ENCODE results near the gene MYL6. TPM values are rescaled to one million over a fixed set of nuclear protein-coding genes. Genes with fewer than 3 reads are reported as not detected.

Gene MYL6
- 332 TPM for polyA plus RNA-seq (2012; ENCODE audit: insufficient read length, low read depth)

DNA sequence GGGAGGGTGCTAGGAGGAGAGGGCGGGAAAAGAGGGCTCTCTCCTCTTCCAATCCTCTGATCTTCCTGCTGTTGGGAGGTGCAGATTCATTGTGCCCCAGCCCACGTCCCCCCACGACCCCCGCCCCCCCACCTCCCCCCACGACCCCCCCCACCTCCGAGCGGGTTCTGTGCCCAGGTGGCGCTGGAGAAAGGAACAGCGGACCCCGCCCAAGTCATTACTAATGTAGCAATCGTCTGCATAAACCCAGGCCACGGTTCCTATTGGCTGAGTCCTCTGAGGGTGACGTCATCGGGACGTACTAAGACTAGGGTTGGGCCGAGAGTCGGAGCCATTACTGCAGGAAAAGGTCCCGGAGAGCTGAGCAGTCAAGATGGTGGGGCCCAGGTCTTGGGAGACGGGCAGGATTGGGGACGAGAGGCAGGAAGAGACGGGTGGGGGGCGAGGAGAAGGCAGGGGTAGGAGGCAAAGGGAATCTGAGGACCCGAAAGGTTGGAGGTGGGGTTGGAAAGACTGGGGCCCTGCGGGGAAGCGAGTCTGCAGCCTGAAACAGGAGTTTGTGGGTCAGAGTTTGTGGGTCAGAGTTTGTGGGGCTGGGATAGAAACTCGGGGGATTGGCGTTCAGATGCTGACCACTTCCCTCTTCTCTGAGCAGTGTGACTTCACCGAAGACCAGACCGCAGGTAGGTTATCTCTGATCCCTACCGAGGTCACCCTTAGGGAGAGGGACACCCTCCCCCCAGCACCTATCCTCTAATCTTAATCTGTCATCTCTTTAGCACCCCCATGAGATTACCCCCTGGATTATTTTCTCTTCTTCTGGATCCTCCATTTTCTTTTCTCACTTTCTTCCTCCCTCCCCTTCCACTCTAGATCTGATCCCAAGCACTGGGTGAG, at the start of gene MYL6:
MYL6 (plus strand) TSS at position 331 of the 897 bp plus-strand sequence; CDS start at position 374, 43 bp downstream.
- no peak for TF ChIP-seq FOXP2 (optimal IDR thresholded peaks at IDR 0.05; ENCODE audit: borderline replicate concordance, extremely low read depth, extremely low read length, insufficient read depth)
- TF ChIP-seq TAF1 (IDR thresholded peaks at IDR 0.05; ENCODE audit: borderline replicate concordance, insufficient read depth, low read length): peak; percentile 97
- TF ChIP-seq, protein P1, sequence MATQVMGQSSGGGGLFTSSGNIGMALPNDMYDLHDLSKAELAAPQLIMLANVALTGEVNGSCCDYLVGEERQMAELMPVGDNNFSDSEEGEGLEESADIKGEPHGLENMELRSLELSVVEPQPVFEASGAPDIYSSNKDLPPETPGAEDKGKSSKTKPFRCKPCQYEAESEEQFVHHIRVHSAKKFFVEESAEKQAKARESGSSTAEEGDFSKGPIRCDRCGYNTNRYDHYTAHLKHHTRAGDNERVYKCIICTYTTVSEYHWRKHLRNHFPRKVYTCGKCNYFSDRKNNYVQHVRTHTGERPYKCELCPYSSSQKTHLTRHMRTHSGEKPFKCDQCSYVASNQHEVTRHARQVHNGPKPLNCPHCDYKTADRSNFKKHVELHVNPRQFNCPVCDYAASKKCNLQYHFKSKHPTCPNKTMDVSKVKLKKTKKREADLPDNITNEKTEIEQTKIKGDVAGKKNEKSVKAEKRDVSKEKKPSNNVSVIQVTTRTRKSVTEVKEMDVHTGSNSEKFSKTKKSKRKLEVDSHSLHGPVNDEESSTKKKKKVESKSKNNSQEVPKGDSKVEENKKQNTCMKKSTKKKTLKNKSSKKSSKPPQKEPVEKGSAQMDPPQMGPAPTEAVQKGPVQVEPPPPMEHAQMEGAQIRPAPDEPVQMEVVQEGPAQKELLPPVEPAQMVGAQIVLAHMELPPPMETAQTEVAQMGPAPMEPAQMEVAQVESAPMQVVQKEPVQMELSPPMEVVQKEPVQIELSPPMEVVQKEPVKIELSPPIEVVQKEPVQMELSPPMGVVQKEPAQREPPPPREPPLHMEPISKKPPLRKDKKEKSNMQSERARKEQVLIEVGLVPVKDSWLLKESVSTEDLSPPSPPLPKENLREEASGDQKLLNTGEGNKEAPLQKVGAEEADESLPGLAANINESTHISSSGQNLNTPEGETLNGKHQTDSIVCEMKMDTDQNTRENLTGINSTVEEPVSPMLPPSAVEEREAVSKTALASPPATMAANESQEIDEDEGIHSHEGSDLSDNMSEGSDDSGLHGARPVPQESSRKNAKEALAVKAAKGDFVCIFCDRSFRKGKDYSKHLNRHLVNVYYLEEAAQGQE (IDR thresholded peaks at IDR 0.05; ENCODE audit: insufficient read depth in 1 of 2, low read depth in 2 of 2, low read length in 2 of 2): peak in 1 of 2 experiments; percentile 56; a peak in 2 of 4 replicates
- TF ChIP-seq SIN3A (IDR thresholded peaks at IDR 0.05; ENCODE audit: borderline replicate concordance, insufficient read depth, low read length): peak; percentile 73; the same call in 1 of the 2 replicates
- peak; percentile 100 for TF ChIP-seq POLR2AphosphoS5 (IDR thresholded peaks at IDR 0.05; ENCODE audit: low read depth, low read length)

DNA sequence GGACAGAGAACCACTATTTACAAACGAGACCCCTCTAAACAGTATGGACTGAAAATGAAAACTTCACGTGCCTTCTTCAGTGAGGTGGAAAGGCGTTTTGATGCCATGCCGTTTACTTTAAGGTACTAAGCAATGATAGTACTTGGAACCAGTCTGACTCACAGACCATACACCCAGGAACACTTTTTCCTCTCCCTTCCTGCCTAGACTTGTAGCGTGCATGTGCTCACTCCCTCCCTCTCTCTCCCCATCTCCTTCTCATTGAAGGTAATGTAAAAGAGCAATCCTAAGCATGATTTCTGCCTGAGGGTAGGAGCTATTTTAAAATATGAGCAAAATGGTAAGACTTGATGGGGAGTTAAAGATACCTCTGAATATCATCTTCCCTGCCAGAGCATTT, 47.6 kb upstream of the MYL6 start:
- TF ChIP-seq FOXP2 (optimal IDR thresholded peaks at IDR 0.05; ENCODE audit: borderline replicate concordance, extremely low read depth, extremely low read length, insufficient read depth) (no peak), SIN3A (IDR thresholded peaks at IDR 0.05; ENCODE audit: borderline replicate concordance, insufficient read depth, low read length) (no peak), TAF1 (IDR thresholded peaks at IDR 0.05; ENCODE audit: borderline replicate concordance, insufficient read depth, low read length) (no peak), POLR2AphosphoS5 (IDR thresholded peaks at IDR 0.05; ENCODE audit: low read depth, low read length) (no peak)
- TF ChIP-seq, protein P1 (IDR thresholded peaks at IDR 0.05; ENCODE audit: insufficient read depth in 1 of 2, low read depth in 2 of 2, low read length in 2 of 2): no peak

DNA sequence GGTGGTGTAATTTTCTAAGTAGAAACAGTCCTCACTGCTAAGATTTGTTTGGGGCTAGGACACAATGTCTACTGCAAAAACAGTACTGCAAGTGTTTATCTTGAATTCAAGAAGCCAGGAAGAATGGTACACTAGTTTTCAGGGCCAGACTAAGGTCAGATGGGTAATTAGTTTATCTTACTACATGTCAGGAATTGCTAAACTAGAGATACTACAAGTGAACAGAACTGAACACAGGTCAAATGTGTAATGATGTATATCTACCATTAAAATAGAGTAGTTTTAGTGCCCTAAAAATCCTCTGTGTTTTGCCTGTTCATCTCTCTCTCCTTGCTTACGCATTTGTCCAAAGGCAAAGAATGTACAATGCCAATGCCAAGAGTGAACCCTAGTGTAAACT, 44.1 kb upstream of the MYL6 start:
- TF ChIP-seq POLR2AphosphoS5 (IDR thresholded peaks at IDR 0.05; ENCODE audit: low read depth, low read length): peak; percentile 39; the same call in 1 of the 2 replicates
- TF ChIP-seq FOXP2 (optimal IDR thresholded peaks at IDR 0.05; ENCODE audit: borderline replicate concordance, extremely low read depth, extremely low read length, insufficient read depth): no peak

DNA sequence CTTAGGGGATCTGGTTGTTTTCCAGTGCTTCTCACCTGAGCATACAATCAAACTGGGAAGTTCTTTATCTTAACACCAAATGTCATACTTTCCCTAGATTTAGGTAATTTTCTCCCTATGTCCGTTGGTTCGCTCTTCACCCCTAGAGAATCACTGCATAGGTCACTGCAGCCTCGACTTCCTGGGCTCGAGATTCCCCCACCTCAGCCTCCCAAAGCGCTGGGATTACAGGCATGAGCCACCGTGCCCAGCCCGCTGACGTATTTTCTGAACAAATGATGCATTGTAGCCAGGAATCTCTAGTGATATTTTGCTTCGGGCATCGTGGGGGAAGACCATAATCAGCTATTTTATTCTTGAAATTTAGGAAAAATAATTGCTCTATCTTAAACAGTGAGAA, 42.8 kb upstream of the MYL6 start:
- TF ChIP-seq TAF1 (IDR thresholded peaks at IDR 0.05; ENCODE audit: borderline replicate concordance, insufficient read depth, low read length): no peak
- TF ChIP-seq, protein P1 (IDR thresholded peaks at IDR 0.05; ENCODE audit: insufficient read depth in 1 of 2, low read depth in 2 of 2, low read length in 2 of 2): no peak
- no peak for TF ChIP-seq FOXP2 (optimal IDR thresholded peaks at IDR 0.05; ENCODE audit: borderline replicate concordance, extremely low read depth, extremely low read length, insufficient read depth)
- TF ChIP-seq SIN3A (IDR thresholded peaks at IDR 0.05; ENCODE audit: borderline replicate concordance, insufficient read depth, low read length): no peak
- TF ChIP-seq POLR2AphosphoS5 (IDR thresholded peaks at IDR 0.05; ENCODE audit: low read depth, low read length): no peak

DNA sequence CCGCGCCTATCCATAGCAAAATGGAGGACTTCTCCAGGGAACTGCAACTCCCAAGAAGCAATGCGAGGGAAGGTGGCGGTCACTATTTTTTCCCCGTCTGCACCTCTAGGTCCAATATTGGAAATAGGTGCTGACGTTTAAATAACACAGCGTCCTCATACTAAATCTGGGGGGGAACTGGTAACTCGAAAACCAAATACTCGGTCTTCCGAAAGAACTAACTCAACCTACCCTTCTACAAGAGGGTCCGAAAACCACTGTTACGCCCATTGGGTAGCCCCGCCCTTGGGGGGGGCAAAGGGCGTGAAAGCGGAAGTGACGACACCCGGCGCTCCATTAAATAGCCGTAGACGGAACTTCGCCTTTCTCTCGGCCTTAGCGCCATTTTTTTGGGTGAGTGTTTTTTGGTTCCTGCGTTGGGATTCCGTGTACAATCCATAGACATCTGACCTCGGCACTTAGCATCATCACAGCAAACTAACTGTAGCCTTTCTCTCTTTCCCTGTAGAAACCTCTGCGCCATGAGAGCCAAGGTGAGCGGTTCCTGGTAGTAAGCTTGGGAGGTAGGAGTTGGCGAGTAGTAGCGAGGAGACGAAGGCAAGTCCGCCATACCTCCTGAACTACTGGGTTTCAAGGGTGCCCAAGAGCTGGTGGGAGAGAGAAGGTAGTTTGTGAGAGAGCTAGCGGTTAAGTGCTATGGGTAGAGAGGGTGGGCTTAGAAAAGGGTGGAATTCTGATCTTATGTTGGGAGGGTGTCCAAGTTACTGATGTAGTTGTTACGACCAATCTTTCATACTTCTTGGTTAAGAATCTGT, 41.7 kb upstream of the MYL6 start, which contains the start of gene RPL41:
RPL41 (plus strand) TSS at position 367 of the 815 bp plus-strand sequence.
- TF ChIP-seq, protein P1 (IDR thresholded peaks at IDR 0.05; ENCODE audit: insufficient read depth in 1 of 2, low read depth in 2 of 2, low read length in 2 of 2): peak in 1 of 2 experiments; percentile 69; a peak in 2 of 4 replicates
- TF ChIP-seq POLR2AphosphoS5 (IDR thresholded peaks at IDR 0.05; ENCODE audit: low read depth, low read length): peak; percentile 100
- 0 out of 2 replicates have a peak, but pooled peaks have one; percentile 18 for TF ChIP-seq SIN3A (IDR thresholded peaks at IDR 0.05; ENCODE audit: borderline replicate concordance, insufficient read depth, low read length)
- TF ChIP-seq TAF1 (IDR thresholded peaks at IDR 0.05; ENCODE audit: borderline replicate concordance, insufficient read depth, low read length): peak; percentile 99
- no peak for TF ChIP-seq FOXP2 (optimal IDR thresholded peaks at IDR 0.05; ENCODE audit: borderline replicate concordance, extremely low read depth, extremely low read length, insufficient read depth)

All from PFSK-1 (cell line).